Activated CD4-positive, alpha-beta T cell treated with anti-CD3 and anti-CD28 coated beads for 36 hours (primary cell): ENCODE results near the gene RPGR. TPM values are rescaled to one million over a fixed set of nuclear protein-coding genes. Genes with fewer than 3 reads are reported as not detected.
A peak's percentile ranks its signal among the peaks of the same experiment; 100 is the strongest.

Experiments used
- ATAC-seq: fragments of 200-7000 bp; cut with Tn5 transposase; one replicate; pipeline ENCODE4 v1.10.0; 2021; ENCODE audit warnings: mild to moderate bottlenecking, moderate library complexity
- CTCF ChIA-PET: fragments of 350-600 bp; sonication (Branson Sonifier 250); formaldehyde crosslinking; loops from one replicate; lab custom pipeline; 2021; ENCODE audit warnings: antibody characterized with exemption; lab: Charles Lee
- POLR2A ChIA-PET: fragments of 350-600 bp; sonication (Branson Sonifier 250); formaldehyde crosslinking; loops from one replicate; lab custom pipeline; 2021; ENCODE audit warnings: antibody characterized with exemption, inconsistent platforms; lab: Charles Lee
- DNase-seq: peaks from one replicate; pipeline ENCODE4 v3.0.0-alpha.2; 2020
- H3K27ac Mint-ChIP-seq: one replicate; pipeline ENCODE4 v1.8.0; 2021; ENCODE audit warnings: mixed read lengths
- H3K27me3 Mint-ChIP-seq: one replicate; pipeline ENCODE4 v1.8.0; 2021; ENCODE audit warnings: mixed read lengths
- H3K36me3 Mint-ChIP-seq: one replicate; pipeline ENCODE4 v1.8.0; 2021; ENCODE audit warnings: low read depth, mixed read lengths
- H3K4me1 Mint-ChIP-seq: one replicate; pipeline ENCODE4 v1.8.0; 2021; ENCODE audit warnings: mixed read lengths
- H3K4me3 Mint-ChIP-seq: one replicate; pipeline ENCODE4 v1.8.0; 2021; ENCODE audit warnings: mild to moderate bottlenecking, moderate library complexity, mixed read lengths
- H3K9me3 Mint-ChIP-seq: one replicate; pipeline ENCODE4 v1.8.0; 2021; ENCODE audit warnings: low read depth, mixed read lengths
- intact Hi-C, 2 experiments: fragments of 100-400 bp; cut with DNase I in 1 of 2; cut with micrococcal nuclease in 1 of 2; formaldehyde crosslinking; loops; one replicate each; pipeline versions ENCODE4 v1.14.2 to v1.15.1; 2022 to 2024; cut with DNase I, micrococcal nuclease
- total RNA-seq, 2 experiments: library from RNA; stranded (reverse); gene quantifications; one replicate each; pipeline ENCODE4 v1.2.3, GENCODE V29; 2021

Gene RPGR
- total RNA-seq, 2 experiments from 2014 or later, result 6.4 to 7.1 TPM

- POLR2A ChIA-PET, result no interaction called here
- CTCF ChIA-PET, result no interaction called here
- no peak for DNase-seq
- H3K4me3 Mint-ChIP-seq, result no peak within 1 kb of the TSS
- H3K36me3 Mint-ChIP-seq, result no peaks in the 10 kb centered on the region
- H3K27me3 Mint-ChIP-seq, result peaks cover 11% of the 10 kb centered on the region
- H3K27ac Mint-ChIP-seq, result no peak within 1 kb of the TSS
- intact Hi-C loops, result no loop called here
- H3K4me1 Mint-ChIP-seq, result no peaks in the 10 kb centered on the region
- ATAC-seq, result no peak
- no peaks in the 10 kb centered on the region for H3K9me3 Mint-ChIP-seq
These were observed 25.1 kb upstream of the RPGR start, which contains the start of gene OTC for GRCh38 chrX:38352362-38352761. OTC (plus strand) TSS chrX:38352604; CDS start chrX:38352697, 93 bp downstream.

- Mint-ChIP-seq H3K9me3 (no peaks in the 10 kb centered on the region), H3K4me3 (no peak overlapping the region), H3K4me1 (no peaks in the 10 kb centered on the region), H3K27me3 (peaks cover 11% of the 10 kb centered on the region), H3K36me3 (no peaks in the 10 kb centered on the region), H3K27ac (no peak overlapping the region)
- ChIA-PET POLR2A (no interaction called here), CTCF (no interaction called here)
- ATAC-seq (no peak), DNase-seq (no peak)
- intact Hi-C loops, result no loop called here
These were observed 24.0 kb upstream of the RPGR start for GRCh38 chrX:38351346-38351745.

GRCh38 chrX:38347136-38347535 is 19.8 kb upstream of the RPGR start:
- H3K4me1 Mint-ChIP-seq, result no peaks in the 10 kb centered on the region
- DNase-seq, result no peak
- POLR2A ChIA-PET, result no interaction called here
- no peaks in the 10 kb centered on the region for H3K9me3 Mint-ChIP-seq
- intact Hi-C loops, result no loop called here
- H3K27me3 Mint-ChIP-seq, result peaks cover 12% of the 10 kb centered on the region
- no peak overlapping the region for H3K4me3 Mint-ChIP-seq
- ATAC-seq, result peak; percentile 26
- H3K36me3 Mint-ChIP-seq, result no peaks in the 10 kb centered on the region
- H3K27ac Mint-ChIP-seq, result no peak overlapping the region
- CTCF ChIA-PET, result interaction anchor here (0.6 kb wide), 1 partner anchor 36 kb away, joined by 3 read pairs; no protein-coding TSS in a partner anchor

DNA sequence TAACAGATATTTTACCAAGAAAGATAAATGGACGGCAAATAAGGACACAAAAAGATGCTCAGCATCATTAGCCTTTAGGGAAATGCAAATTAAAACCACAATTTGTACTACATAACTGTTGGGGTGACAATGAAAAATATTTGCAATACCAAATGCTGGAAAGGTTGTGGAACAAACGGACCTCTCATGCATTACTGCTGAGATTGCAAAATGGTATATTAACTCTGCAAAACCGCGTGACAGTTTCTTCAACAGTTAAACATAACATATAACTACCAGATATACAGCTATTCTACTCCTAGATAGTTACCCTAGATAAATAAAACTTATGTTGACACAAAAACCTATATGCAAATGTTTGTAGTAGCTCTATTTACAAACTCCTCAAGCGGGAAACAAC is 18.8 kb upstream of the RPGR start:
- POLR2A ChIA-PET, result no interaction called here
- intact Hi-C loops, result no loop called here
- DNase-seq (no peak), ATAC-seq (no peak)
- Mint-ChIP-seq H3K4me1 (no peaks in the 10 kb centered on the region), H3K27me3 (peaks cover 12% of the 10 kb centered on the region), H3K4me3 (no peak overlapping the region), H3K36me3 (no peaks in the 10 kb centered on the region), H3K27ac (no peak overlapping the region), H3K9me3 (no peaks in the 10 kb centered on the region)
- CTCF ChIA-PET, result no interaction called here

- CTCF ChIA-PET, result no interaction called here
- ATAC-seq (no peak), DNase-seq (no peak)
- Mint-ChIP-seq H3K36me3 (no peaks in the 10 kb centered on the region), H3K4me3 (no peak overlapping the region), H3K4me1 (no peaks in the 10 kb centered on the region), H3K27me3 (peaks cover 2% of the 10 kb centered on the region), H3K9me3 (no peaks in the 10 kb centered on the region), H3K27ac (no peak overlapping the region)
- intact Hi-C loops, result no loop called here
- POLR2A ChIA-PET, result interaction anchor here (0.6 kb wide), 1 partner anchor 10 kb away, joined by 3 read pairs; no protein-coding TSS in a partner anchor
These were observed 15.8 kb upstream of the RPGR start for GRCh38 chrX:38342853-38343778.

- H3K9me3 Mint-ChIP-seq, result no peaks in the 10 kb centered on the region
- no peaks in the 10 kb centered on the region for H3K36me3 Mint-ChIP-seq
- CTCF ChIA-PET, result no interaction called here
- H3K27ac Mint-ChIP-seq, result no peak overlapping the region
- ATAC-seq (no peak), DNase-seq (no peak)
- H3K4me3 Mint-ChIP-seq, result no peak overlapping the region
- H3K4me1 Mint-ChIP-seq, result no peaks in the 10 kb centered on the region
- POLR2A ChIA-PET, result no interaction called here
- intact Hi-C loops, result no loop called here
- H3K27me3 Mint-ChIP-seq, result peaks cover 2% of the 10 kb centered on the region
These were observed 14.1 kb upstream of the RPGR start for GRCh38 chrX:38341442-38341841.

DNA sequence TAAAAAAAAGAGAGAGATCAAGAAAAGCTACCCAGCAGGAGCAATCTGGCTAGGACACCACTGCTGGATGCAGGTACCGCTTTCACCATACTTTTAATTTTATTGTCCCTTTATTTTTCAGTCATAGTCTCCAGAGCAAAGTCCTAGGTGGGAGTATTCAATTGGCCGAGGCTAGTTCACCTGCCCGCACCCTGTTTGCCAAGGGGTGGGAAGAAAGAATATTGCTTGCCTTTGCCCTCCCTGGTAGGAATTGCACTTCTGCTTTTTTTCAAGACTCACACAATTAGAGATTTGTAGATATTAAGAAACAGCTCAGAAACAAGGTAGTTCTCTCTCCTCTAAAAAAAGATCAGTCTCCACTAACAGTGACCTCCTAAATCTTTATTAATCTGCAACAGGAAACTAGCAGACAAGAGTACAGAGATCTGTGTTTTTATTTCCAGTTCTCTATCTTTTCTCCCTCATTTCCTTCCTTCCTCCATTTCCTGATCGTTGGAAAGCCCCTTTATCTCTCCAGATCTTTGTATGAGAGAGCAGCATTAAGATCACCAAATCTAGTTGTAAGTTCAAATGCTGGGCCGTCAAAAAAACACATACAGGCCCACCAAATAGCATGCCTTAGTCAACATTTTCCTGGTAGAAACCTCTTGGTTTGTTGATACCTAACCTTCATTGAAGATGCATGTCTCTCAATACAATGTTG is 9.4 kb upstream of the RPGR start:
- CTCF ChIA-PET, result interaction anchor here (1.7 kb wide), 1 partner anchor 10 kb away, joined by 5 read pairs; the partner anchor contains the start of gene RPGR

DNA sequence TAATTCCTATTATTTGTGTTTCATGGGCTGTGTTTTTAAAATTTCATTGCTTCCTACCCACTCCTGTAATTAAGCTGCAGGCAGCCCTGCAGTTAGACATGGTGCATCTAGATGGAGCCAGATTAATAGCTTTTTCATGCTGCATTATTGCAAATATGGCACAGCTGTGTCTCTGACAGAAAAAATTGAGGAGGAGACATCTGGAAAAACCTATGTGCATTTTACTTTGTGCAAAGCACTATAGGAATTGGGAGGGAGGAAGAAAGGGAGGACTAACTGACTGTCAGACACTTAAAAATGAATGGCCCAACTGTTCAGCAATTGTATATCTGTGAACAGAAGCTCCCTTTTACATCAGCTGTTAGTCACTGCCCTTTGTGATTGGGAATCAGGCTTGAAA is 8.1 kb upstream of the RPGR start:
- CTCF ChIA-PET, result interaction anchor here (0.7 to 1.7 kb wide), 2 partner anchors 8 to 444 kb away, joined by 3 to 5 read pairs; partner anchors contain the start of gene RPGR
- POLR2A ChIA-PET, result no interaction called here
- H3K9me3 Mint-ChIP-seq, result no peaks in the 10 kb centered on the region
- H3K27me3 Mint-ChIP-seq, result no peaks in the 10 kb centered on the region
- ATAC-seq, result no peak
- H3K4me3 Mint-ChIP-seq, result no peak overlapping the region
- no peaks in the 10 kb centered on the region for H3K36me3 Mint-ChIP-seq
- no peaks in the 10 kb centered on the region for H3K4me1 Mint-ChIP-seq
- intact Hi-C loops, result loop anchor here in 1 of 2 experiments (10.0 kb wide), 1 partner anchor 141 kb away; no protein-coding TSS in a partner anchor
- no peak overlapping the region for H3K27ac Mint-ChIP-seq
- DNase-seq, result no peak

More for the DNA sequence above, 9.4 kb upstream of the RPGR start:
- intact Hi-C loops, result loop anchor here in 1 of 2 experiments (10.0 kb wide), 1 partner anchor 142 kb away; no protein-coding TSS in a partner anchor
- ATAC-seq (no peak), DNase-seq (no peak)
- no peaks in the 10 kb centered on the region for H3K9me3 Mint-ChIP-seq
- POLR2A ChIA-PET, result no interaction called here
- H3K27me3 Mint-ChIP-seq, result no peaks in the 10 kb centered on the region
- no peak overlapping the region for H3K4me3 Mint-ChIP-seq
- H3K4me1 Mint-ChIP-seq, result no peaks in the 10 kb centered on the region
- no peaks in the 10 kb centered on the region for H3K36me3 Mint-ChIP-seq
- H3K27ac Mint-ChIP-seq, result no peak overlapping the region

- ATAC-seq, result no peak
- Mint-ChIP-seq H3K4me1 (peaks cover 10% of the 10 kb centered on the region), H3K36me3 (no peaks in the 10 kb centered on the region), H3K9me3 (no peaks in the 10 kb centered on the region), H3K27ac (no peak overlapping the region), H3K27me3 (no peaks in the 10 kb centered on the region), H3K4me3 (no peak overlapping the region)
- CTCF ChIA-PET, result no interaction called here
- DNase-seq, result no peak
- POLR2A ChIA-PET, result no interaction called here
- intact Hi-C loops, result loop anchor here in 1 of 2 experiments (10.0 kb wide), 1 partner anchor 138 kb away; no protein-coding TSS in a partner anchor
These were observed 5.2 kb upstream of the RPGR start for GRCh38 chrX:38332505-38332904.

DNA sequence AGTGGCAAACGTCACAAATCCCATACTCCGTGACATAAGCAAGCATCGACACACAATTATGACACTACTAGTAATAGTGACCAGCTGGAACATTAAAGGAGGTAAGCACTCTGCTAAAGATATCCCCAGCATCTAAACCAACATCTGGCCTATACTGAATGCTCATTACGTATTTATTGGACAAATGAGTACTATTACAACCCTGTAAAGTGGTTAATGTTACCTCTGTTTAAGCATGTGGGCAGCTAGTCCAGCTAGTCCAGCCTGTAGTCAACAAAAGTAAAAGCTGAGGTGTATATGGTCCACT is 419 bp upstream of the RPGR start:
- ATAC-seq (no peak), DNase-seq (no peak)
- Mint-ChIP-seq H3K27ac (peak overlapping the region; percentile 87), H3K36me3 (no peaks in the 10 kb centered on the region), H3K4me1 (peaks cover 20% of the 10 kb centered on the region), H3K9me3 (no peaks in the 10 kb centered on the region), H3K27me3 (no peaks in the 10 kb centered on the region), H3K4me3 (peak overlapping the region; percentile 79)
- ChIA-PET POLR2A (no interaction called here), CTCF (interaction anchor here (0.8 to 1.7 kb wide), 3 partner anchors 8 to 328 kb away, joined by 3 to 6 read pairs (median 5); no protein-coding TSS in a partner anchor)
- intact Hi-C loops, result loop anchor here (1.0 to 10.0 kb wide), 4 partner anchors 107 to 483 kb away; partner anchors contain the start of genes DYNLT3 (in 1 of the 2), SRPX (in 1 of the 2) and TSPAN7 (in 1 of the 2)

DNA sequence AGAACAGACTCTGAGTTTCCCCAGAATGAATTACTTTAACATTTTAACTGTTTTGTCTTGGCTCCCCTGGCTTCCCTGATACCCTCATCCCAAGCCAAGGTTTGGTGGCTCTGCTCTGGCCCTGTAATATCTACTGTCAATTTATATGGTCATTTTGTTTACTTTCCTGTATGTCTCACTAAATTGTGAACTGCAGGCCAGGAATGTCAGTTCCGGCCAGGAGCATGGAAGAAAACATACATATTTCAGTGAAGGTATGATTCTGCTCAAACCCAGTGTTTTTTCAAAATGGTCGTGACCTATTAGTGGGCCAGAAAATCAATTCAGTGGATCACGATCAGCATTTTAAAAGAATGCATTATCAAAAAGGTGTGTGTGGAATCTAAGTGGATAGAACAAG is 1.2 kb downstream of the RPGR start:
- POLR2A ChIA-PET, result no interaction called here
- peak overlapping the region; percentile 79 for H3K4me3 Mint-ChIP-seq
- intact Hi-C loops, result loop anchor here (5.0 to 10.0 kb wide), 2 partner anchors 399 to 481 kb away; partner anchors contain the start of gene DYNLT3 (in 1 of the 2)
- peaks cover 2% of the 10 kb centered on the region for H3K36me3 Mint-ChIP-seq
- no peak for DNase-seq
- peaks cover 20% of the 10 kb centered on the region for H3K4me1 Mint-ChIP-seq
- no peaks in the 10 kb centered on the region for H3K27me3 Mint-ChIP-seq
- peak overlapping the region; percentile 76 for H3K27ac Mint-ChIP-seq
- H3K9me3 Mint-ChIP-seq, result no peaks in the 10 kb centered on the region
- CTCF ChIA-PET, result interaction anchor here (1.2 to 1.9 kb wide), 4 partner anchors 10 to 146 kb away, joined by 3 to 5 read pairs (median 5); no protein-coding TSS in a partner anchor
- ATAC-seq, result no peak
